Epithelial cell of esophagus (primary cell): Measurements from ENCODE around the gene CDH2.
A peak's percentile ranks its signal among the peaks of the same experiment; 100 is the strongest.

Source experiments
- DNase-seq: peaks from one replicate; pipeline ENCODE4 v3.0.0; 2010; ENCODE audit warnings: low read depth
- H3K4me3 ChIP-seq: 2 replicates; pipeline ENCODE4 v1.5.1; 2011; ENCODE audit warnings: mild to moderate bottlenecking, low read length, control low read depth
- CTCF ChIP-seq: IDR thresholded peaks from 2 replicates; pipeline ENCODE4 v1.5.1; 2011; ENCODE audit warnings: low read depth, mild to moderate bottlenecking, low read length, control low read depth, inconsistent platforms; ENCODE audit not compliant: insufficient read depth; ENCODE audit errors: missing control alignments

Gene CDH2

GRCh38 chr18:28112056-28112470, 64.9 kb downstream of the CDH2 start:
- DNase-seq = peak; percentile 55
- TF ChIP-seq CTCF = no peak
- no peak overlapping the region for H3K4me3 ChIP-seq

- no peak overlapping the region for H3K4me3 ChIP-seq
- no peak for TF ChIP-seq CTCF
- DNase-seq = no peak
Measured at GRCh38 chr18:28110924-28111323, 66.0 kb downstream of the CDH2 start.

GRCh38 chr18:28109781-28110560, 67.0 kb downstream of the CDH2 start:
- no peak for DNase-seq
- H3K4me3 ChIP-seq = no peak overlapping the region
- no peak for TF ChIP-seq CTCF

GRCh38 chr18:28108814-28109213, 68.1 kb downstream of the CDH2 start:
- DNase-seq = peak; percentile 62
- peak; percentile 33 for TF ChIP-seq CTCF
- no peak overlapping the region for H3K4me3 ChIP-seq

GRCh38 chr18:28108254-28108653, 68.7 kb downstream of the CDH2 start:
- no peak for TF ChIP-seq CTCF
- H3K4me3 ChIP-seq = no peak overlapping the region
- DNase-seq = no peak

- no peak for DNase-seq
- H3K4me3 ChIP-seq = no peak overlapping the region
- no peak for TF ChIP-seq CTCF
Measured at GRCh38 chr18:28099237-28099636, 77.7 kb downstream of the CDH2 start.

- peak; percentile 29 for DNase-seq
- TF ChIP-seq CTCF = no peak
Measured at GRCh38 chr18:28095631-28096030, 81.3 kb downstream of the CDH2 start.

More at GRCh38 chr18:28095631-28096030, 81.3 kb downstream of the CDH2 start:
- H3K4me3 ChIP-seq = no peak overlapping the region
